Epithelial cell of esophagus (primary cell): ENCODE measurements around the gene TMEM245.

Experiments used
- DNase-seq: peaks from one replicate; pipeline ENCODE4 v3.0.0; 2010; ENCODE audit warnings: low read depth
- H3K4me3 ChIP-seq: 2 replicates; pipeline ENCODE4 v1.5.1; 2011; ENCODE audit warnings: mild to moderate bottlenecking, low read length, control low read depth
- CTCF ChIP-seq: IDR thresholded peaks from 2 replicates; pipeline ENCODE4 v1.5.1; 2011; ENCODE audit warnings: low read depth, mild to moderate bottlenecking, low read length, control low read depth, inconsistent platforms; ENCODE audit not compliant: insufficient read depth; ENCODE audit errors: missing control alignments

The TMEM245 gene

GRCh38 chr9:109095321-109095720, 24.4 kb downstream of the TMEM245 start:
- no peak for TF ChIP-seq CTCF

DNA sequence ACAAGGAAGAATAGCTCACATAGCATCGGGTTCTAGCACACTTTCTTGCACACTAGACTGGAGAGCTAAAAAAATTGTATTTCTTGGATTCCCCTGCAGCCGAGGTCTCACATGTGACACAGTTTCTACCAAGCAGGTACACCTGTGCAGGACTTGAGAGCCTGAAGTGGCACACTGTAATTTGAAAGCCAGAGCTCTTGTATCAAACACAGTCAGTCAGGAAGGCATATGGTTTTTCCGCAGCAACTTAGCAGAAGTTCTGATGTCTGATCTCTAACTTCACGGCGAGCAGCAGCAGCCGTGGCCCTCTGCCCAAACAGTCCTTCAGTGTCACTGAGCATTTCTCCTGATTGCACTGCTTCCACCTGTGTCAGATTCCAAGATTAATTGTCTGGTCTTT, 25.5 kb downstream of the TMEM245 start:
- H3K4me3 ChIP-seq: no peak overlapping the region
- DNase-seq: no peak
- TF ChIP-seq CTCF: no peak

More at GRCh38 chr9:109095321-109095720, 24.4 kb downstream of the TMEM245 start:
- no peak for DNase-seq
- no peak overlapping the region for H3K4me3 ChIP-seq

GRCh38 chr9:109092587-109092986, 27.2 kb downstream of the TMEM245 start:
- DNase-seq: no peak
- no peak for TF ChIP-seq CTCF
- no peak overlapping the region for H3K4me3 ChIP-seq

- DNase-seq: no peak
- TF ChIP-seq CTCF: no peak
- H3K4me3 ChIP-seq: no peak overlapping the region
Observed at GRCh38 chr9:109092051-109092580, 27.6 kb downstream of the TMEM245 start.

- no peak for TF ChIP-seq CTCF
- H3K4me3 ChIP-seq: no peak overlapping the region
- no peak for DNase-seq
Observed at GRCh38 chr9:109088221-109088620, 31.5 kb downstream of the TMEM245 start.

- DNase-seq: no peak
- no peak overlapping the region for H3K4me3 ChIP-seq
- no peak for TF ChIP-seq CTCF
Observed at GRCh38 chr9:109087795-109088194, 32.0 kb downstream of the TMEM245 start.

DNA sequence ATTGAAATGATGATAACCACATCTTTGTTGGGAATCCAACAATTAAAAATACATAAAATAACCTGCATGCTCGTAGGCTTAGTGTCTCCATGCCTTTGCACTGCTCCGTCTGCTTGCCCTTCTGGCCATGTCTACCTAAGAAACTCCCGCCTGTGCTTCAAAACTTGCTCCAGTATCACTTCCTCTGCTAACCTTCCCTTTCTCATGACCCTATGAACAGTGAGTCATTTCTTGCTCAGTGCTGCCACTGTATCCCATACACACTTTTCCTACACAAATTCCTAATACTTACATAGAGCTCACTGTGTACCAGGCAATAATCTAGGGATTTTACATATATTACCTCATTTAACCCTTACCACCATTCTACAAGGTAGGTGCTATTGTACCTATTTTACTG, 33.5 kb downstream of the TMEM245 start:
- DNase-seq: peak; percentile 74
- TF ChIP-seq CTCF: peak; percentile 18
- H3K4me3 ChIP-seq: no peak overlapping the region
